Epithelial cell of proximal tubule (primary cell): Measurements from ENCODE around the gene CLEC16A. TPM values are rescaled to one million over a fixed set of nuclear protein-coding genes. Genes with fewer than 3 reads are reported as not detected.
"Not testable (repeated sequence)": the region's sequence is repeated elsewhere in the genome, so short reads cannot be mapped to it uniquely, and the experiment has no call there.

Experiments used
- DNase-seq: peaks from one replicate; pipeline ENCODE4 v3.0.0-alpha.2; 2011; ENCODE audit warnings: low read depth
- H3K4me3 ChIP-seq: 2 replicates; pipeline ENCODE4 v1.5.1; 2011; ENCODE audit warnings: low read depth, mild to moderate bottlenecking, low read length
- CTCF ChIP-seq: conservative IDR thresholded peaks from 2 replicates; pipeline ENCODE4 v1.5.1; 2012; ENCODE audit warnings: low read depth, mild to moderate bottlenecking, low read length
- total RNA-seq: library from RNA; depleted of rRNA; stranded (reverse); fragments of >200 nt; gene quantifications from 2 replicates; pipeline ENCODE4 v1.2.3, GENCODE V29; 2015

Gene CLEC16A
- total RNA-seq, 1 donor from 2014 or later = 15.6 TPM

DNA sequence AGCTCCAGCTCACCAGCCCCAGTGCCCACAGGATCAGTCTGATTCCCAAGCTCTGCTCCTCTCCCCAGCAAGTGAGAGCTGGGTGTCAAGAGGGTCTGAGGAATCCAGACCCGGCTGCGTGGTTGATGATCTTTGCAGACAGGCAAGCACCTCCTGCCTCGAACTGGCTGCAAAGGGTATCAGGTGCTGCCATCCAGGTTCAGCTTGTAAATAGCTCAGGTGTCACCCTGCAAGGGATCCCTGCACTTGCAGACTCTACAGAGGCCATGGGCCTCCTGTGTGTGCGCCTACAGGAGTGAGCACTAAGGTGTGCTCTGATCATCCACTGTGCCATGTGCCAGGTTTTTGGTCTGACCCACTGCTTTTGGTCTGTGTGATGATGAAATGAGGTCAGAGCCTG is 18.3 kb upstream of the CLEC16A start:
- TF ChIP-seq CTCF = no peak
- DNase-seq = no peak
- H3K4me3 ChIP-seq = no peak overlapping the region

DNA sequence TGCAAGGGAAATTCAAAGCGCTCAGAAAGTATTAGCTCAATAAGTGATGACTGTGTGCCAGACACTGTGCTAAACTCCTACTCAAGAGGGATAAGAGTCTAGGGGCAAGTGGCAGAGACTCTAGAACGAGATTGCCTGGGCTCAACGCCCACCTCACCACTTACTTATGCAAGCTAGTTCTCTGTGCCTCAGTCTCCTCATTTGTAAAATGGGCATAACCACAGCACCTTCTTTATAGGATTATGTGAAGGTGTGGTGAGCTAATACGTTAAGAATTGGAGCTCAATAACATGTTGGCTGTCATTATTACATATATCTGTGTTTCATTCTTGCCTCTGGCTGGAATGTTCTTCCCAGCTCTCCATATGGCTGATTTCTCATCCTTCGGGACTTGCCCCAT is 17.5 kb upstream of the CLEC16A start:
- no peak for TF ChIP-seq CTCF
- no peak overlapping the region for H3K4me3 ChIP-seq
- no peak for DNase-seq

DNA sequence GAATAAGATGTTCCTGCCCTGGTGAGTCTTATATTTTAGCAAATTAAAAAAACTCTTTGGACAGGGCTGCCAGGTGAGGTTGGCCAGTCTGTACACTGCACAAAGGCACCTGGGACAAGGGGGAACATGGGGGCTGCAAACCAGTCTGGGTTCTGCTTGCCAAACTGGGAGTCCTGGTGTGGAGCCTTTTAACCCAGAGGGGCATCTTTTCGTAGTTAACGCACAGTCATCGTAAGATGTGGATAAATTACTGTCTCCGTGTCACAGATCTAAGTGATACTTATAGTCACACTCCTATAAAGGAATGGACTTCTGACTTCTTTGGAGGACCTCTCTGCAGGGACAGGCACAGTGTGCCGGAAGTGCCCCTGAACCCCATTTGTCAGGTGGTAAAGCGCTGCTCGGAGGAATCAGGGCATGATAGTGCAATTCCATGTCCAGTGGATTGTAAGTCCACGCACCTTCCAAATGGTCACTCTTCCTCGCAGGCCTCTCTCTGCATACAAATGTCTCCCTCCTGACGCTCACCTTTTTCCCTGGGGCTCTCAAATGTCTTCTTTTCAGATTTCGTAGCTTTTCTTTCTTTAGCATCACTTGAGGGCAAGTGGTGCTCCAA is 16.8 kb upstream of the CLEC16A start:
- TF ChIP-seq CTCF = no peak
- no peak overlapping the region for H3K4me3 ChIP-seq
- DNase-seq = no peak

DNA sequence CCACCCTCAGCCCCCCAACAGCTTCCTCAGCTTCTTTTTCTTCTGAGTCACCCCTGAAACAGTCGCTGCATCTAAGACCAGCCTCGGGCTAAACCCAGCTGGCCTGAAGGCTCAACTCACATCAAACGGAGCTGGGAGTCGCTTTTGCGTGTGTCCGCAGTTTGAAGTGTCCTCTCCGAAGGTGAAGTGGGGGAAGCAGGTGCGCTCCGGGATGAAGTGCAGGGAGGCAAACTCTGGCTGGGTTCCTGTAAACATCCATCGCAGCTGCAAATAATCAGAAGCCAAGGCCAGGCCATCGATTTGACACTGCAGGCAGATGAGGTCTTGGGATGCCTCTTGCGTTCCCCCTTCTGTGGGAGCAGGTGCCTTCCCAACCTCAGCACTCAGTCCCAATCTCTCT is 15.3 kb upstream of the CLEC16A start:
- not testable (repeated sequence) for H3K4me3 ChIP-seq, DNase-seq

DNA sequence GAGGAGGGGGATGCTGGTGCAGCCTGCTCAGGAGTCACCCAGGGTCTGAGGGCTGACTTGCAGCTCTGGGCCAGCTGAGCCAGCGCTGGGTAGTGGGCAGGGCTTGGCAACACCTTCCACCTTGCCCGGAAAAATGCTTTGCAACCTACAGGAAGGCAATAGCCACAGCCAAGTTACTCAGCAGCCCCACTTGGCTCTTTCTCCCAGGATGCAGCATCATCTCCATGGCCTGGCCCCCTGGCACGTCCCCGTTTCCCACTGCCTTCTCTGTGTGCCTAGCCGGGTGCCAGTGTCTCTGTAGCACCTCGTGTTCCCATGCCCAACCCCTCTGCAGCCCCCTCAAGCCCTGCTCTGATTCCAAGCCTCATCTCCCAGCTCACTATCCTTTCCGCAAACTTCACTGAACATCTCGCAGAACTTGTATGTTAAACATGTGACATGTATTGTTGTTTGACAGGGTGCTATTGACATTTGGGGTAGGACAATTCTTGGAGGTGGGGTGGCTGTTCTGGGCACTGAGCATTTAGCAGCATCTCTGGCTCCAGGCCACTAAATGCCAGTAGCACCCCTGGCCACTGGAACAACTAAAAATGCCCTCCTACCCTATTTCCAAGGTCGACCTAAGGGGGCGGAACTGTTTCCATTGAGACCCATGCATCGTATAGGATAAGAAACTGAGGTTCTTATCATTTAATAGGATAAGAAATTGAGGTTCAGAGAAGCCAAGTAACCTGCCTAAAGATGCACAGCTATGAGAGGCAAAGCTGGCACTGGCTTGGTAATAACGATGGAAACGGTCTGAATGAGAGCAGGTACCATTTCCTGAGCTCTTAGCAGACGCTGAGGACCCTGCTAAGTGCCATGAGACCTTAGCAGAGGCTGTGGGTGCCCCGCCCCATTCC is 14.3 kb upstream of the CLEC16A start:
- TF ChIP-seq CTCF = no peak
- no peak for DNase-seq
- H3K4me3 ChIP-seq = no peak overlapping the region

- no peak for DNase-seq
- H3K4me3 ChIP-seq = no peak overlapping the region
- TF ChIP-seq CTCF = peak; percentile 26
Measured at GRCh38 chr16:10930755-10931093, 13.6 kb upstream of the CLEC16A start.

- H3K4me3 ChIP-seq = no peak overlapping the region
- TF ChIP-seq CTCF = no peak
- no peak for DNase-seq
Measured at GRCh38 chr16:10931134-10931533, 13.2 kb upstream of the CLEC16A start.
